Measurements from ENCODE around the gene ARSB.
"Not testable (repeated sequence)": the region's sequence is repeated elsewhere in the genome, so short reads cannot be mapped to it uniquely, and the experiment has no call there.

The ARSB gene

DNA sequence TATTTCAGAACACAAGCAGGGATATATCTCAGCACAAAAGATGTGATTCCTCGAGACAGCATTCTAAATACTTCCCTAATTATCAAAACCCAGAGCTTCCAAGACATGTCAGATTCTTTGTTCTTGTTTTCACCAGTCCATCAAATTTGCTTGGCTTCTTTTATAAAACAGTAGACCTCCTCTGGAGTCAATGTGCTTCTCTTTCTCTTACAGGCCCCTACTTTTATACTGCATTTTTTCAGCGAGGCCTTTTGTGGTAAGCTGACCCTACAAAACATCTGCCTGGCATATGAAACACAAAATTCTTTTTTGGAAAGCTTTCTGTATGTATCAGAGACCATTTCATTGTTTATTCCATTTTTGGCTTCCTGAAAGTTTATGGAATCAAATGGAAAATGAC is 81.8 kb downstream of the ARSB start:
- no peak for DNase-seq (ENCODE audit: low read depth in 2 of 2)

DNA sequence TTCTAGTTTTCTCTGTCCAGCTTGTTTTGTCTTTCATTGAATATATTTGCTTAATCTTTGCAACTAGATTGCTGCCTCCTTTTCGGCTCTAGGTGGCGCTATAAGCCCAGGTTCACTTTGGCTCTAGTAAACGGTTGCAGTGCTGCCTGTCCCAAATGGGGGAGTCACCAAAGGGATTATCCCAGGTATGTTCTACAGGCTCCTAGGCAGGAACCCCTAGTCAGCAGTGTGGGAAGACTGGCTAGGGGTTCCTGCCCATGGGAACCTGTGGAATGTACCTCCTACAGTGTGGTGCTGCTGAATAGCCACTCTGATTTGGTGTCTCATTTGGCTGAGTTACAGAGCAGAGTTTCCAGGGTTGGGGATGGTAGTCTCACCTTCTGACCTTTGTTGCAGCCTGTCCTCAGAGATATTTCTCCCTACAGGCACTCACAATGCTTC is 85.2 kb downstream of the ARSB start:
- no peak for DNase-seq (ENCODE audit: low read depth in 2 of 2)

DNA sequence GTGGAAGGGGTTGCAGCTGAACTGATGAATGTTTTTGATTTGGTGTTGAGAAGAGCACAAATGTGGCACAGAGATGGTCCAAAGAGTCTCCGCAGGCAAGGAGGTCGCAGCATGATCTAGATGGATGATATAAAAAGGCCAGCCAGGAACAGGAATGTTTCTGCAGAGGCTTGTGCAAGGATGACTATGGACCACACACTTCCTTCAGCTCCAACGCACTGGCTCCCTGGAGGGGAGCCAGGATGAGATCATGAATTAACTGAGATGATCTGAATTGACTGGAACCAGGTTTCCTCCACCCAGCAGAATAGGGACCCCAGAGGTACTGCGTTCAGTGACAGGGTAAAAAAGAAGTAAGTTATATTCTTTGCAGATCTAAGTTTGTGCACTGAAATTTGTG is 89.0 kb downstream of the ARSB start:
- no peak for DNase-seq (ENCODE audit: low read depth in 2 of 2)

DNA sequence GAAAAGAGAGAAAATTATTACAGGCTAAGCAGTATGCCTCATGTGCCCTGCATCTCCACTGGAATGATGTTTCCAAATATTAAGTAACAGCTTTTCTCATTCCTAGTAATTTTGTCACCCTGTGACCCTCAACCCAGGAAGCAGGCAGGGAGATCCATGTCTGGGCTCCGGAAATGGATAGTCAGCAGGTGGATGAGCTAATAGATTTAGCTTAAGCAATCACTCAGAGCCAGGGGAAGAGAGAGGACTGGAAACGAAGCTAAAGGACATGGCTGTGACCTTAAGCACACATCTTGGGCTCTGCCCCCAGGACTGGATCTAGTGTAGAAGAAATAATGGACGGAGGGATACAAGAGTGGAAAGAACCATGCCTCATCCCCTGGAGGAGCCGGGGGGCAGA is 89.5 kb downstream of the ARSB start:
- no peak for DNase-seq (ENCODE audit: low read depth in 2 of 2)

DNA sequence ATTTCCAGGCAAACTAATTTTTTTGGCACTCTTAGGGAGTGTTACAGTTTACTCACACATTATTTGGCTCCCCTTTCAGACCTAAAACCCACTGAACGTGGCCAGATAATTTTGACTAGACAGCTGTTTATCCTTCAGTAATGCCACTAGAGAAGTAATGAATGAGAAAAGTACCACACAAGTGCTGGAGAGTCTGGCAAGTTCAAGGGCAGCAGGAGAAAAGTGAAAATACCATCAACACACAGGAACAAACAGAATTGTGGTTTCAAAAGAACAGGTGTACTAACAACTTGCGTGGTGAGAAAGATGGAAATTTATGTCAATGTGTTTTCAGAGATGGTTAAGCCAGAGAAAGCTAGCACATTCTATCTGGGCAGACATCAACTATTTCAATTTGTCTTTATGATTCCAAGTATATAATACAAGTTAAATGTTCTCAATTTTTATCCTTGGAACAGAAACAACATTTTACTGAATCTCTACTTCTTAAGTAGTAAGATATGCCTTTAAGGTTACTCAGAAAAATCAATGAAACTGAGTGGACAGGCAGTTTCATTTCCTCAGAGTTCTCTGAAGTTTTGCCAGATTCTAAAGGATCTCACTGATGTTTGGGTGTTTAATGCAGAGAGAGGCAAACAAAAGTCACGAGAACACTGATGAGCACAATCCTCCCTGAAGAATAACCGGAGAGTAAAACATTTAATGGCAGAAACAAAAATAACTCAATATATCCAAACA is 91.0 kb downstream of the ARSB start:
- DNase-seq (ENCODE audit: low read depth in 2 of 2): no peak

DNA sequence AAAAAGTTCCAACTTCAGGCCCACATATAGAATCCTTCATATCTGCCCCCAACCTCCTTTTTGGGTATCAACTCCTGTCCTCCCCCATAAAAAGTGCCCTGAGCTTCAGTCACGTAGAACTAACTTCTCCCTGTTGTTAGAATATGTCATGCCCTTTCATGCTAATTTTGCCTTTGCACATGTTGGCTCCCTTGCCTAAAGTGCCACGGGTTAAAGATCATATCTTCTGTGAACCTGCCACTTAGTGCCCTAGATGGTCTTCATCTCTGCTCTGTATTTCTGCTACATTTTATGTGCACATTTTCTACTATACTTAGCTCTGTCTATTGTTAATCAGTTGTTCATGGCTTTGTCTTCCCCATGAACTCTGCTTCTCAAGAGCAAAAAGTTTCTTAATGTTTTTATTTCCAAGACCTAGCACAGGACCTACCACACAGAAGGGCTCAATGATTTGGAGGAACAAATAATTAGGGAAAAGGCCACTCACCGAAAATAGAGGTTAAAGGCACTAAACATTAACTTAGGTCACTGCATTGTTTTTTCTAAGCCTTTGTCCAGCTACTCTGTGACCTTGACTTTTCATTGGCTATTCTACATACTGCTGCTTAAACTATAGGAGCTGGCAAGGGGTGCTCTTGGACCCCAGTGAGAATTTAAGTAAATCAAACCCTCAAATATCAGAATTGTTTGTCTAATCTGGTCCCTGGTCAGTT is 94.3 kb downstream of the ARSB start:
- DNase-seq (ENCODE audit: low read depth in 2 of 2): no peak

DNA sequence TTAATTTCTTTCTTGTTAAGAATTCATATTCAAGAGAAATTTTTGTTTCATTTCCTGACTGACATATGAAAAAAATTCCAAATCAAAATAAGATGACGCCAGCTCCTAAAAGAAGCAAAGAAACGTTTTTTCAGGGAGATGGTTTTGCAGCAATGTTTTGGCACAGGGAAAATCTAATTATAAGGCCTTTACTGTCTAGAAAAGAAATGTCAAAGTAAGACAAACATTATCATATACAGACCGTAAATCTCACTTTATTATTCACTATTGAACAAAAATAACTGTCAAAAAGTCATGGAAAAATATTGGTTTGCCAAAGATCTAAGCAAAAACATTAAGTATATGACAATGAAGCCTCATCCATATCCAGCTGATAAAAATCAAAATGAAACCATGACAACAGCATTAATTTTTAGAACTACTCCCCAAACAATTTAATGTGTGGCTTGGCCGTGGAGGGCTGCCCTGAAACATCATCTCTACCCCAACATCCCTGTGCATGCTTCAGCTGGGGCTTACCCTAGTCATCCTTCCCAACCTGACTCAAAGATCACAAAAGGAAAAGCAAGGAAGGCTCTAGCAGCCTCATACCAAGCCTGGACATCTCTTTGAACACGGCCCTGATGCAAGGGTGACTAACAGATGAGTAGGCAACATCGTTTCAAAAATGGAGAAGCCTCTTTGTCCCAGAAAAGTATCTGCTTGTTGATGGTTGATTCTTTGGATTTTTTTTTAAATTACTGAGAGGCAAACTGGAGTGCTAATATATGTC is 95.6 kb downstream of the ARSB start:
- no peak for DNase-seq (ENCODE audit: low read depth in 2 of 2)

DNA sequence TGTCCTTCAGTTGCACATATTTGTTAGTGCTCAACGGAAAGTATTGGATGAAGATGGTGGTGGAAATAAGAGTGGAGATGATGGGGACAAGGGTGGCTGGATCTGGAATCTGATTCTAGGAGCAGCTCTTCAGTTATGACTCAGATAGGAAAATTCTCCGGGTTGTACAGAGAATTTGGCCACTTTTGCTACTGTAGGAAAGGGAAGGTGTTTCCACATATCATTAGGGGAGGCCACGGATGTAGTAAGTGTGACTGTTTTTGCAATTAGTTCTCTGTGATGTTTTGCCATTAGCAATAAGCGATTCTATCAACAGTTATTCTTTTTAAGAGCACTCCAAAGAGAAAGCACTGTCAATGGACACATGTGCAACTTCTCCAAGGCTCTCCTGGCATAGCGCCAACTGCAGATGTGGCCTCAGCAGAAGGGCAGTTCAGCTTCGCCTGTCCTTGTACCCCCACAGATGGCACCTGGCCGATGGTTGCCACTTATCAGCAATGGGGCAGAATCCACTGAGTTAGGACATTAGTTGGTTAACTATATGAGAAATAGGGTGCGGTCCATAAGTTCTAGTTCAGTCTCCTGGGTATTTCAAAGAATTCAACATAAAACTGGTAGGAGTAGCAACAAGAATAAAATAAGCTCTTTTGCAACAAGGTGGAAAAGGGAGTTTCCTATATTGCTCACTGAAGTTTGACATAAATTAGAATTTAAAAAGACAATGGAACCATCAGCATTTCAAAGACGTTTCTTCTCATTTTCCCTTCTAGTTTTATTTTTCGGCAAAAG is 96.3 kb downstream of the ARSB start:
- DNase-seq (ENCODE audit: low read depth in 2 of 2): no peak

DNA sequence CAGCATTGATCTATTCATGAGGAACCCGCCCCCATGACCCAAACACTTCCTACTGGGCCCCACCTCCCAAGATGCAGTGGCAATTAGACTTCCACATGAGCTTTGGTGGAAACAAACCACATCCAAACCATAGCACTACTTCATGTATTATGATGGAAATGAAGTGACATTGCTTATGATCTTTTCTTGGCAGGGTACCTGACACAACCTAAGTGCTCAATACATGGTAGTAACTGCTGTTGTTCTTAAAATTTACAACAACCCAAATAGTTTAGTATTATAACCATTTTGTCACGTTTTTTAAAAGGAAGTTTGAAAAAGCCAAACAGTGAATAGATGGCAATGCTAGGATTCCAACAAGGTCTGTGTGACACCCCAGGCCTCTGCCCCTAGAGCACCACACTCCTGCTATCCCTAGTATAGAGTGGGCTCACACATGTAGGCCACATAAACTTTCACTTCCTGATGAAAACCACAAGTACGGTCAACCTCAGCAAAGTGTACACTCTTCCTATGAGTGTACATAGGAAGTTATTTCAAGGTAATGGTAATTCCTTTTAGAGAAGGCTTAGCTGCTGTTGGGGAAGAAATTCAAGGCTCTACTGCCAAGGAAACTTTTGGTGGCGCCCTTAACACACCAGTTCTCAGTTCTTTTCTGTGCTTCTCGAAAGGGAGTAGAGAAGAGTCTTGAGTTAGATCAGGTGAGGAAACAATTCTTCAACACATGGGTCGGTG is 97.6 kb downstream of the ARSB start:
- no peak for DNase-seq (ENCODE audit: low read depth in 2 of 2)

DNA sequence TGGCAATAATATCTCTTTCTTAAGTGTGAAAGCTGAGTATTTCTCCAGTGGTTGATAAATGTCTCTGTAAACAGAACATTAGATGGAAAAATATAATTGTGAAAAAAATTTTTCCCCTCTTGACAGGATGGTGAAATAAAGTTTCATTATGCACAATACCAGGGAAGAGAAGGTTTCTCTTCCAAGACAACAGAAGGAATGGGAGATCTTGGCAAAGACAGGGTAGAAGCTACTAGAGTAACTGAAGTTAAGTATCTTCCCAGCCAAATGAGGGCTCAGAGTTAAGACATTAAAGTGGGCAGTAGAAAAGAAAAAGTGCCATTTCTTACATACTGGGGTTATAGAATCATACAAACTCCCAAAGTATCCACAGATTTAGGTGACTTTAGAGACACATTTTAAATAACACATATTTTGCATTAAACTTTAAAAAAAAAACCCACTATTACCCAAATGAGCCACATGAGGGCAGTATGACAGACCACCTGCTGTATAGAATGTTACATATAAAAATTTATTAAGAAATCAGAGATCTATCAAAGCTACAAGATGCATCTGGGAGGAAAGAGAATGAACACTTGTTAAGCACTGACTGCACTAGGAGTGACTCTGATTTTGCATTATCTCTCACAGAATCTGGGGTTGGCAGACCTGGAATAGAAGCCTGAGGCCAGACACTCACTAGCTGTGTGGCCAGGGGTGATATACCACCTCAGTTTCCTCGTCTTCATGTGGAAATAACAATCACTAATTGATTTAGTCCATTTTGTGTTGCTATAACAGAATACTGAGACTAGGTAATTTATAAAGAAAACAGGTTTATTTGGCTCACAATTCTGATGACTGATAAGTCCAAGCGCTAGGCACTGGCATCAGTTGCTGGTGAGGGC is 98.5 kb downstream of the ARSB start:
- DNase-seq (ENCODE audit: low read depth in 2 of 2): no peak

DNA sequence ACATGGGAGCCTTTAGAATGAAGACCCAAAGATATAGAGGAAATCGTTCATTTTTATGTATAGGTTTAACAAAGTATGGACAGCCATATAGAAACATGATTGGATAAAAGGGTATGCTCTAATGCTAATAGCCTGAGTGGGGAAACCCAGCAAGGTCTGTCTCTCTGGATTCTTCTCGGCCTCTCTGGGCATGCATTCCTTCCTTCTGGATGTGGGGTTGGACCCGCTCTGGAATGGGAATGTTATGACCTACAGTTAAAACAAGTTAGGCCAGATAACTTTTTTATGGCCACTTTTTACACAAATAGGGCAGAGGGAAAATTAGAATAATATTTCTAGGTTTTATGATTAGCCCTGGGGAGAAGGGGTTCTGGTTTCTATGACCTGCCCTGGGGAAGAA is 103.2 kb downstream of the ARSB start:
- no peak for DNase-seq (ENCODE audit: low read depth in 2 of 2)

DNA sequence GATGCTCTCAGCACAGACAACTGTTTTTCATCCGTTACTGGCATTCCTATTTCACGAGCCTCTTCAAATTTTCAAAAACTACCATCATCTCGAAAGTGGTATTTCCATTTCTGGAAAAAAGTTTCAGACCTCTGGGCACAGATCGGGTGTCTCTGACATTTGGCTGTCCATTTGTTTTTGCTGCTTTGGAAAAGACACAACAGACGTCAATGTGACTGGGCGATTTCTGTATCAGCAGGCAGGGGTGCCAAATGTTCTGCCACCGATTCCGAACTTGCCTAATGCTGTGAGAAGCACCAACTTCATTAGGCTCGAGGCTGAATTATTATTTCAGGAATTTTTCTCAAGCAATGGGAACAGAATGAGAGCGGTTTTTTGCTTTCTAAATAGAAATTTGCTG is 105.6 kb downstream of the ARSB start:
- DNase-seq (ENCODE audit: low read depth in 2 of 2): no peak

DNA sequence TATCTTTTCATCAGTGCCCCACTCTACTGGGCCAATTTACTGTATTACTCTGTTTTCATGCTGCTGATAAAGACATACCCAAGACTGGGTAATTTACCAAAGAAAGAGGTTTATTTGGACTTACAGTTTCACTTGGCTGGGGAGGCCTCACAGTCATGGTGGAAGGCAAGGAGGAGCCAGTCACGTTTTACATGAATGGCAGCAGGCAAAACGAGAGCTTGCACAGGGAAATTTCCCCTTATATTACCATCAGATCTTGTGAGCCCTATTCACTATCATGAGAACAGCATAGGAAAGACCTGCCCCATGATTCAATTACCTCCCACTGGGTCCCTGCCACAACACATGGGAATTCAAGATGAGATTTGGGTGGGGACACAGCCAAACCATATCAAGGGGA is 119.0 kb downstream of the ARSB start:
- not testable (repeated sequence) for DNase-seq (ENCODE audit: low read depth in 2 of 2)

DNA sequence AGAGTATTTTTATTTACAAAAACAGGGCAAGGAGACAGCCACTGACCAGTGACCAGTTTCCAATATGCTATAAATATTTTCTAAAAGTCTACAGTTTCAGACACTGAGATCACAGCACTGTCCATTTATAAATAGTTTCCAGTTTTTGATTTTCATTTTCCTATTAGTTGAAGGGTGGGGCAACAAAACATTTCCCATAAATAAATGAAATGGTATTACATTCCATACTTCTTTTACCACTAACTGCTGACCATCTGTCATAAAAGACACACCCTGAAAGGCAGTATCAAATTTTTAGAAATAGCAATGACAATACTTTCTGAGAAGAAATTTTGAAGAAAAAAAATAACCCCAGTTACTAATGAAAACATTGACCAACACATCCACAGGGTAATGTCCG is 126.7 kb downstream of the ARSB start:
- no peak for DNase-seq (ENCODE audit: low read depth in 2 of 2)

DNA sequence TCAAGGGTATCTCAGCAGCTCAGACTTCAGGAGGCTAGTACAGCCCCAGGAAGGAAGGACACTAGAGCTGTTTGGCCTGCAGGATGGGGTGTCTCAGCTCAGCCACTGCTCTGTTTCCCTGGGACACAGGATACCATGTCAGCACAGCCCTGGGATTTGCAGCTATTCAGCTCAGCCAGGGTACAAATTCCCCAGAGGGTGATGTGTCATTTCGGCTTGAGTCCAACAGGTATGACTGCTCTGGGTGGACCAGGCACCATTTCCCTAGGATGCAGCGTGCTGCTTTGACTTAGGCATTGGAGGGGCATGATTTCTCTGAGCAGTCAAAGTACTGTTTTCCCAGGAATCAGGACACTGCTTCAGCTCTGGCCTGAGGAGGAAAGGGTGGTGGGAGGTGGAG is 130.1 kb downstream of the ARSB start:
- DNase-seq (ENCODE audit: low read depth in 2 of 2): no peak

DNA sequence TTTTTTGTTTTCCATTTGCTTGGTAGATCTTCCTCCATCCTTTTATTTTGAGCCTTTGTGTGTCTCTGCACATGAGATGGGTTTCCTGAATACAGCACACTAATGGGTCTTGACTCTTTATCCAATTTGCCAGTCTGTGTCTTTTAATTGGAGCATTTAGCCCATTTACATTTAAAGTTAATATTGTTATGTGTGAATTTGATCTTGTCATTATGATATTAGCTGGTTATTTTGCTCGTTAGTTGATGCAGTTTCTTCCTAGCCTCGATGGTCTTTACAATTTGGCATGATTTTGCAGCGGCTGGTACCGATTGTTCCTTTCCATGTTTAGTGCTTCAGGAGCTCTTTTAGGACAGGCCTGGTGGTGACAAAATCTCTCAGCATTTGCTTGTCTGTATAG is 133.2 kb downstream of the ARSB start:
- not testable (repeated sequence) for DNase-seq (ENCODE audit: low read depth in 2 of 2)

DNA sequence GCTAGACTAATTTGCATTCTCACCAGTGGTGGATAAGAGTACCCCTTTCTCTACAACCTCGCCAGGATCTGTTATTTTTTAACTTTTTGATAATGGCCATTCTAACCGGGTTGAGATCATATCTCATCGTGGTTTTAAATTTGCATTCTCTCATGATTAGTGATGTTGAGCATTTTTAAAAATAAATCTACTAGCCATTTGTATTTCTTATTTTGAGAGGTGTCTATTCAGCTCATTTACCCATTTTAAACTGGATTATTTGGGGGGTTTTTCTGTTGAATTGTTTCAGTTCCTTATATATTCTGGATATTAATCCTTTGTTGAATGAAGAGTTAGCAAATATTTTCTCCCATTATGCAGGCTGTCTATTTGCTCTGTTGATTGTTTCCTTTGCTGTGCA is 139.6 kb downstream of the ARSB start:
- no peak for DNase-seq (ENCODE audit: low read depth in 2 of 2)

DNA sequence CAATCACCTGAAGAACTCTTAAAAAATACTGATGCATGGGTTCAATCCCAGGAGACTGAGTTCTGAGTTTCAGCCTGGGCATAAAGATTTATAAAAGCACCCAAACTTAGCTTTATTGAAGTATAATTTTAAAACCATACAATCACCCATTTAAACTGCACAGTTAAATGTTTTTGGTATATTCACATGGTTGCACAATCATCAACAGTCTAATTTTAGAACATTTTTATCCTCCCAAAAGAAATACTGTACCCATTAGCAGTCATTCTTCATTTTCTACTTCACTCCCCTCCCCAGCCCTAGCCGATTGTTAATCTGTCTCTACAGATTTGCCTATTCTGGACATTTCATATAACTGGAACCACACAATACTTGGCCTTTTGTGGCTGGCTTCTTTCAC is 141.7 kb downstream of the ARSB start:
- DNase-seq (ENCODE audit: low read depth in 2 of 2): no peak

DNA sequence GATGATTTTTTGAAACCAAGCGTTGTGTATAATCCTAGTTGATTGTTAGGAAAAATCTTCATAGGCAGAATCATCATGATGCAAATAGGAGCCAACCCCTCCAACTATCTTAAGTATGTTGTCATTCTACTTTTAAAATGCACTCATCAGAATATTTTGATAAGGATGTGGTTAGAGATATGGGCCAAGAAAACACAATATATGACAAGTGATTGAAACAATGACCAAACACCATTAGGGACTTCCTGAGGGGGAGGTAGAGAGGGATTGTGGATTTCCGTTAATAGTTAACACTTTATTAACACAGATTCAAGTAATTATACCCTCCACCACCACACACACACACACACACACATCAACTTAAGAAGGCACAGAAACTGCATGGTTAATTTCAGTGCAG is 143.3 kb downstream of the ARSB start:
- no peak for DNase-seq (ENCODE audit: low read depth in 2 of 2)

DNA sequence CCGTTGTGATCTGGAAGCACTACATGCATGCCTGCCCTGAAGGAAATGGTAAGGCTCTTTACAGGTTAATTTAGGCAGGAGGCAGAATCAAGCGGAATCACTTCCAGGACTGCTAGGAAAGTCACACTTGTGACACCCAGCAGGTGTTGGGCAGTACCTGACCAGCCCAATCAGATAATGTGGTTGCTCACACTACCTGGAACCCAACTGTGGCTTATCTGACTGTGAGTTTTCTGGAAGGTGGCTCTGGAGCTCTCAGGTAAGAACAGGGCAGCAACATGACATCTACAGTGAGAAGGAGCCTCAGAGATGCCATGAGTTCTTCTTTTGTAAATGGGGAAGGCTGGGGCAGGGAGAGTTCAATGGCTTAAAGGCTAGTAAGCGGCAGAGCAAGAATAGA is 146.4 kb downstream of the ARSB start:
- no peak for DNase-seq (ENCODE audit: low read depth in 2 of 2)

All from stimulated activated CD8-positive, alpha-beta memory T cell treated with anti-CD3 and anti-CD28 coated beads, Interleukin-7, amount 100 ng/mL, for 1 hour (primary cell).